ENCODE measurements around the gene MORC1.

DNA sequence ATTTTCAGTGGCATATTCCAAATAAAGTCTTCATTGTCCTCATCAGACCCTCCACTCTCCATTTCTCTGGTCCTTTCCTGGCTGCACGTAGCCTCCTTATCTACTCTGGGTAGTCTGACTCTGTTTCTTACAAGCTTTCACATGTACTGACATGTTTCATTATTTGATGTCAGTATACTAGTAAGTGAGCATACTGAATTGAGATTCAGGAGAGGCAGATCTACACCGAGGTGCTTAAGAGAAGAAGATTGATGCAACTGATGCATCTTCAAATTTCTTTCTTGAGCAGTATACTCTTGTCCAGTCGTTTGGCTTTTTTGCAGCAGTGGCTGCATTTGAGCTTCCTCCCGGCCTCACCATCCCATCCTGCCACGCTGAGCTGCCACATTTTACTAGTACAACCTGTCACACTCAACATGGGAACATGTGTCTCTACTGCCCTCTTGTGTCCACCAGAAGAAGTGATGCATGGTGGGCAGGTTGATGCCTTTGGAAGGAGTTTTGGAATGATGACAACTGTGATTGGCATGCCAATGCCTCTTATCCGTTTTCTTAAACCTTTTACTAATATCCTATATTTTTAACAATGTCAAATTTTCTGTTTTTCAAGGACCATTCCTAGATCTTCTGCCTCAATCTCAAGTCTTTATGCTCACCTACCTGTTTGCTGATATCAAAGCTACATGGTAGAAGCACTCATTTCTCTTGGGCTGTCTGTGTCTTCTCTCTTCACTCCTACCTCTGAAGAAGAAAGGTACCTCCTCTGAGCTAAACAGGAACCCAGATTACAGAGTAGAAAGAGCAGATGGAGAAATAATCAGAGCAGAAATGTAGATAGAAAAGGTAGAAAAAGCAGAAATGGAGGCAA lies 202.9 kb downstream of the MORC1 start:
- TF ChIP-seq, protein P1, sequence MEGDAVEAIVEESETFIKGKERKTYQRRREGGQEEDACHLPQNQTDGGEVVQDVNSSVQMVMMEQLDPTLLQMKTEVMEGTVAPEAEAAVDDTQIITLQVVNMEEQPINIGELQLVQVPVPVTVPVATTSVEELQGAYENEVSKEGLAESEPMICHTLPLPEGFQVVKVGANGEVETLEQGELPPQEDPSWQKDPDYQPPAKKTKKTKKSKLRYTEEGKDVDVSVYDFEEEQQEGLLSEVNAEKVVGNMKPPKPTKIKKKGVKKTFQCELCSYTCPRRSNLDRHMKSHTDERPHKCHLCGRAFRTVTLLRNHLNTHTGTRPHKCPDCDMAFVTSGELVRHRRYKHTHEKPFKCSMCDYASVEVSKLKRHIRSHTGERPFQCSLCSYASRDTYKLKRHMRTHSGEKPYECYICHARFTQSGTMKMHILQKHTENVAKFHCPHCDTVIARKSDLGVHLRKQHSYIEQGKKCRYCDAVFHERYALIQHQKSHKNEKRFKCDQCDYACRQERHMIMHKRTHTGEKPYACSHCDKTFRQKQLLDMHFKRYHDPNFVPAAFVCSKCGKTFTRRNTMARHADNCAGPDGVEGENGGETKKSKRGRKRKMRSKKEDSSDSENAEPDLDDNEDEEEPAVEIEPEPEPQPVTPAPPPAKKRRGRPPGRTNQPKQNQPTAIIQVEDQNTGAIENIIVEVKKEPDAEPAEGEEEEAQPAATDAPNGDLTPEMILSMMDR (IDR thresholded peaks at IDR 0.05; ENCODE audit: low read length) = peak; percentile 83
- TF ChIP-seq EZH2 (IDR thresholded peaks at IDR 0.05; ENCODE audit: borderline replicate concordance, low read length) = no peak

Measured in OCI-LY1 (cell line).